Vagina (tissue), 2 donors: ENCODE results near the gene GLI3.

Experiments used
- POLR2A ChIP-seq, 2 donors: fragments of 450-650 bp; IDR thresholded peaks; one replicate each; pipeline ENCODE4 v1.6.1; 2017; ENCODE audit warnings: antibody characterized with exemption in 2 of 2, mild to moderate bottlenecking in 2 of 2, moderate library complexity in 2 of 2
- POLR2AphosphoS5 ChIP-seq, 2 donors: sonication (generic); formaldehyde crosslinking; IDR thresholded peaks; one replicate each; pipeline ENCODE4 v1.9.0; 2017; ENCODE audit warnings: antibody characterized with exemption in 2 of 2, mild to moderate bottlenecking in 2 of 2, low read depth in 1 of 2; ENCODE audit not compliant: insufficient read depth in 1 of 2
- TF ChIP-seq, protein P1 (sequence below), 3 experiments: fragments of 450-650 bp in 2 of 3; fragments of 200-600 bp in 1 of 3; sonication (generic) in 1 of 3; IDR thresholded peaks; one replicate each; pipeline ENCODE4 v1.5.1; 2017 to 2019; ENCODE audit warnings: antibody characterized with exemption in 3 of 3, mild to moderate bottlenecking in 2 of 3, moderate library complexity in 2 of 3

DNA sequence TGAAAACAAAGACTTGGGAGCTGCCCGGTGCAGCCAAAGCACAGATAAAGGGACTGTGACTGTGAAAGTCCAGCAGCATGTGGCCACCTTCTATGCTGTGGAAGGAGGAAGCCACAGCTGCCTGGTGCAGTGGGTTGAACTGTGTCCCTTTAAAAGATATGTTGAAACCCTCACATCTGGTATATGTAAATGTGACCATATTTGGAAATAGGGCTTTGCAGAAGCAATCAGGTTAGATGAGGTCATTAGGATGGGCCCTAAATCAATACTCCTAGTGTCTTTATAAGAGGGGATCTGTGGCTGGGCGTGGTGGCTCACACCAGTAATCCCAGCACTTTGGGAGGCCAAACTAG lies 136.9 kb downstream of the GLI3 start:
- TF ChIP-seq, protein P1, sequence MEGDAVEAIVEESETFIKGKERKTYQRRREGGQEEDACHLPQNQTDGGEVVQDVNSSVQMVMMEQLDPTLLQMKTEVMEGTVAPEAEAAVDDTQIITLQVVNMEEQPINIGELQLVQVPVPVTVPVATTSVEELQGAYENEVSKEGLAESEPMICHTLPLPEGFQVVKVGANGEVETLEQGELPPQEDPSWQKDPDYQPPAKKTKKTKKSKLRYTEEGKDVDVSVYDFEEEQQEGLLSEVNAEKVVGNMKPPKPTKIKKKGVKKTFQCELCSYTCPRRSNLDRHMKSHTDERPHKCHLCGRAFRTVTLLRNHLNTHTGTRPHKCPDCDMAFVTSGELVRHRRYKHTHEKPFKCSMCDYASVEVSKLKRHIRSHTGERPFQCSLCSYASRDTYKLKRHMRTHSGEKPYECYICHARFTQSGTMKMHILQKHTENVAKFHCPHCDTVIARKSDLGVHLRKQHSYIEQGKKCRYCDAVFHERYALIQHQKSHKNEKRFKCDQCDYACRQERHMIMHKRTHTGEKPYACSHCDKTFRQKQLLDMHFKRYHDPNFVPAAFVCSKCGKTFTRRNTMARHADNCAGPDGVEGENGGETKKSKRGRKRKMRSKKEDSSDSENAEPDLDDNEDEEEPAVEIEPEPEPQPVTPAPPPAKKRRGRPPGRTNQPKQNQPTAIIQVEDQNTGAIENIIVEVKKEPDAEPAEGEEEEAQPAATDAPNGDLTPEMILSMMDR (IDR thresholded peaks at IDR 0.05) = no peak
- TF ChIP-seq POLR2A (IDR thresholded peaks at IDR 0.05) (no peak), POLR2AphosphoS5 (IDR thresholded peaks at IDR 0.05; ENCODE audit: insufficient read depth in 1 of 2, low read depth in 1 of 2) (no peak)
